A549 (cell line): ENCODE measurements around the gene RAB23. TPM values are rescaled to one million over a fixed set of nuclear protein-coding genes. Genes with fewer than 3 reads are reported as not detected.

ENCODE experiments used
- ATAC-seq, 2 experiments: fragments of 200-7000 bp in 1 of 2; fragments of >200 bp in 1 of 2; cut with Nextera tagmentation in 1 of 2; cut with Tn5 transposase in 1 of 2; 3 replicates each; pipeline versions ENCODE4 v1.8.0 to v1.9.1; 2018 to 2020; ENCODE audit warnings: mild to moderate bottlenecking in 1 of 2, moderate library complexity in 1 of 2
- CTCF ChIA-PET: fragments of 300-600 bp; sonication (Branson Sonifier 250); formaldehyde crosslinking; extraction: SDS; loops from one replicate; lab custom pipeline; 2021; ENCODE audit warnings: antibody characterized with exemption, inconsistent platforms; lab: Yijun Ruan, JAX
- POLR2A ChIA-PET: fragments of 350-600 bp; formaldehyde crosslinking; extraction: SDS; loops from one replicate; lab custom pipeline; 2021; ENCODE audit warnings: antibody characterized with exemption, inconsistent platforms; lab: Yijun Ruan, JAX
- DNase-seq, 2 experiments: peaks; one replicate each; pipeline versions ENCODE4 v3.0.0 to v3.0.0-alpha.2; 2011 to 2016; ENCODE audit warnings: low read depth in 1 of 2, low spot score in 1 of 2
- FAIRE-seq: peaks from 2 replicates; lab custom pipeline; 2011; peaks lifted over from hg19 to GRCh38; lab: Jason Lieb, UNC
- H3K27ac ChIP-seq, 2 experiments: fragments of >200 bp; sonication (Bioruptor Twin); formaldehyde crosslinking; 3 replicates each; pipeline ENCODE4 v1.5.1; 2016 to 2017
- H3K4me1 ChIP-seq: fragments of >200 bp; sonication (Bioruptor Twin); formaldehyde crosslinking; 3 replicates; pipeline ENCODE4 v1.6.1; 2016
- H3K4me2 ChIP-seq: fragments of >200 bp; sonication (Bioruptor Twin); formaldehyde crosslinking; 3 replicates; pipeline ENCODE4 v1.6.1; 2016
- H3K4me3 ChIP-seq: fragments of >200 bp; sonication (Bioruptor Twin); formaldehyde crosslinking; 3 replicates; pipeline ENCODE4 v1.5.1; 2016
- H3K9me3 ChIP-seq: fragments of >200 bp; sonication (Bioruptor Twin); formaldehyde crosslinking; 3 replicates; pipeline ENCODE4 v1.6.1; 2016
- BCL3 ChIP-seq: fragments of >200 bp; sonication (Bioruptor Twin); formaldehyde crosslinking; IDR thresholded peaks from 3 replicates; pipeline ENCODE4 v1.6.1; 2016
- CBX2 ChIP-seq: fragments of 200-600 bp; sonication (generic); IDR thresholded peaks from 2 replicates; pipeline ENCODE4 v1.6.1; 2016; ENCODE audit warnings: low read depth, mild to moderate bottlenecking, borderline replicate concordance
- CEBPB ChIP-seq, 2 experiments: fragments of >200 bp in 1 of 2; sonication (Bioruptor Twin) in 1 of 2; formaldehyde crosslinking in 1 of 2; IDR thresholded peaks; 2 replicates each; pipeline ENCODE4 v1.6.1; 2012 to 2016
- CHD2 ChIP-seq: fragments of 150-350 bp; IDR thresholded peaks from 2 replicates; pipeline ENCODE4 v1.6.1; 2014; ENCODE audit warnings: low read length; ENCODE audit not compliant: partially characterized antibody
- CTCF ChIP-seq: fragments of >200 bp; sonication (Bioruptor Twin); formaldehyde crosslinking; IDR thresholded peaks from 3 replicates; pipeline ENCODE4 v1.5.1; 2016
- HDAC2 ChIP-seq: fragments of 200-600 bp; sonication (generic); IDR thresholded peaks from 2 replicates; pipeline ENCODE4 v1.6.1; 2016
- HES2 ChIP-seq: fragments of >200 bp; sonication (Bioruptor Twin); formaldehyde crosslinking; IDR thresholded peaks from 2 replicates; pipeline ENCODE4 v1.6.1; 2016
- HMGXB4 ChIP-seq: fragments of 250-450 bp; sonication (Bioruptor Pico); IDR thresholded peaks from 2 replicates; pipeline ENCODE4 v1.5.0; 2021; ENCODE audit warnings: mild to moderate bottlenecking, moderate library complexity, borderline replicate concordance
- HOXB13 ChIP-seq: fragments of 250-450 bp; sonication (Bioruptor Pico); IDR thresholded peaks from 2 replicates; pipeline ENCODE4 v1.5.0; 2020; ENCODE audit warnings: low read depth, mild to moderate bottlenecking, moderate library complexity
- HOXB5 ChIP-seq: fragments of 250-450 bp; sonication (Bioruptor Pico); IDR thresholded peaks from 2 replicates; pipeline ENCODE4 v1.5.0; 2020; ENCODE audit warnings: mild to moderate bottlenecking, moderate library complexity
- JUNB ChIP-seq: fragments of >200 bp; sonication (Bioruptor Twin); formaldehyde crosslinking; IDR thresholded peaks from 2 replicates; pipeline ENCODE4 v1.6.1; 2016
- KDM5A ChIP-seq: fragments of 200-600 bp; sonication (generic); IDR thresholded peaks from 2 replicates; pipeline ENCODE4 v1.6.1; 2016; ENCODE audit warnings: antibody characterized with exemption, mild to moderate bottlenecking
- MAFK ChIP-seq: fragments of 450-650 bp; IDR thresholded peaks from 2 replicates; pipeline ENCODE4 v1.6.1; 2014; ENCODE audit not compliant: partially characterized antibody
- MYC ChIP-seq: IDR thresholded peaks from 2 replicates; pipeline ENCODE4 v1.6.1; 2012; ENCODE audit warnings: mild to moderate bottlenecking, inconsistent platforms, low read length, improper control_type of control experiment, borderline replicate concordance
- NR3C1 ChIP-seq: fragments of >200 bp; sonication (Bioruptor Twin); formaldehyde crosslinking; IDR thresholded peaks from 3 replicates; pipeline ENCODE4 v1.6.1; 2017
- POLR2A ChIP-seq: IDR thresholded peaks from 2 replicates; pipeline ENCODE4 v1.6.1; 2012; ENCODE audit warnings: mild to moderate bottlenecking, low read length
- POLR2AphosphoS2 ChIP-seq: conservative IDR thresholded peaks from 2 replicates; pipeline ENCODE4 v1.6.1; 2012; ENCODE audit warnings: low read length, improper control_type of control experiment, inconsistent platforms
- RAD21 ChIP-seq, 2 experiments: fragments of >200 bp in 1 of 2; sonication (Bioruptor Twin) in 1 of 2; formaldehyde crosslinking in 1 of 2; IDR thresholded peaks in 1 of 2; conservative IDR thresholded peaks in 1 of 2; 2 replicates in 1 of 2; 3 replicates in 1 of 2; pipeline ENCODE4 v1.6.1; 2012 to 2018; ENCODE audit warnings: inconsistent platforms in 1 of 2
- RARB ChIP-seq: fragments of 250-450 bp; sonication (Bioruptor Pico); IDR thresholded peaks from 2 replicates; pipeline ENCODE4 v1.8.0; 2021; ENCODE audit warnings: mild to moderate bottlenecking, moderate library complexity
- SMC3 ChIP-seq: fragments of >200 bp; sonication (Bioruptor Twin); formaldehyde crosslinking; IDR thresholded peaks from 3 replicates; pipeline ENCODE4 v1.6.1; 2018; ENCODE audit warnings: inconsistent platforms
- TP53 ChIP-seq: fragments of 250-450 bp; sonication (Bioruptor Pico); IDR thresholded peaks from 2 replicates; pipeline ENCODE4 v1.5.0; 2021; ENCODE audit warnings: mild to moderate bottlenecking, moderate library complexity
- ZSCAN20 ChIP-seq: fragments of 250-450 bp; sonication (Bioruptor Pico); IDR thresholded peaks from 2 replicates; pipeline ENCODE4 v1.8.0; 2022; ENCODE audit warnings: mild to moderate bottlenecking, moderate library complexity
- WGBS: methylation state at CpG from one replicate; pipeline ENCODE4 v1.1.6; 2017; ENCODE audit errors: missing lambda C conversion rate; 5-methylcytosine and 5-hydroxymethylcytosine counted together
- polyA plus RNA-seq, 4 experiments: library from polyadenylated mRNA; depleted of rRNA in 3 of 4; stranded (reverse); fragments of >200 nt; fragmentation: RNase III in 1 of 4; extraction: RNeasy Plus Mini Kit Qiagen cat#74134 plus additional on column Dnase treatment in 1 of 4; gene quantifications; 2 replicates in 3 of 4; 3 replicates in 1 of 4; pipeline ENCODE4 v1.2.3, GENCODE V29; 2011 to 2017

RAB23 gene
- polyA plus RNA-seq, 2 of the 4 experiments (the other 2 are of a cell fraction) = 8.6 to 21.5 TPM

GRCh38 chr6:57267586-57268293 lies 45.6 kb upstream of the RAB23 start:
- Histone ChIP-seq H3K4me2 (peak overlapping the region; percentile 52), H3K9me3 (no peaks in the 10 kb centered on the region)
- no peak for TF ChIP-seq CEBPB (IDR thresholded peaks at IDR 0.05)
- peak; percentile 54; the same call in 2 of the 3 replicates for TF ChIP-seq CTCF
- no peak for TF ChIP-seq TP53 (CRISPR knock-in tag)
- peak; percentile 45 for TF ChIP-seq MAFK
- TF ChIP-seq HDAC2 = no peak
- TF ChIP-seq ZSCAN20 = no peak
- TF ChIP-seq RAD21 (conservative IDR thresholded peaks at IDR 0.05 in 1 of 2, IDR thresholded peaks at IDR 0.05 in 1 of 2) = peak; percentile 54 to 57
- TF ChIP-seq SMC3 = peak; percentile 55
- TF ChIP-seq, all 56 proteins: peak for 4
- DNase-seq (peak; percentile 28 to 83), ATAC-seq (peak; percentile 93 to 95), FAIRE-seq (no peak)
- WGBS = 72% methylated on average over 10 of the region's 10 CpGs
- H3K4me3 ChIP-seq = no peak overlapping the region
- H3K27ac ChIP-seq = peak overlapping the region; percentile 53 to 60; a peak in 4 of 6 replicates
- H3K4me1 ChIP-seq = peaks cover 4% of the 10 kb centered on the region; the same call in 1 of the 3 replicates
- CTCF ChIA-PET = interaction anchor here (0.7 to 4.6 kb wide), 9 partner anchors 15 to 78 kb away, joined by 3 to 24 read pairs (median 3); partner anchors contain the start of gene PRIM2
- POLR2A ChIA-PET = interaction anchor here (1.0 to 1.1 kb wide), 2 partner anchors 46 to 49 kb away, joined by 3 to 5 read pairs; partner anchors contain the start of gene PRIM2

- no peak for DNase-seq
- Histone ChIP-seq H3K4me2 (no peak overlapping the region), H3K9me3 (no peaks in the 10 kb centered on the region), H3K4me1 (peaks cover 4% of the 10 kb centered on the region; the same call in 1 of the 3 replicates), H3K4me3 (no peak overlapping the region), H3K27ac (no peak overlapping the region)
- ATAC-seq = no peak
- no peak for TF ChIP-seq HOXB13 (CRISPR knock-in tag)
- no peak for FAIRE-seq
- ChIA-PET POLR2A (no interaction called here), CTCF (interaction anchor here (0.8 to 4.6 kb wide), 3 partner anchors 48 to 58 kb away, joined by 3 to 24 read pairs (median 22); partner anchors contain the start of gene PRIM2)
- 29% methylated on average over 1 of the region's 1 CpG for whole genome bisulfite sequencing
These were observed 43.7 kb upstream of the RAB23 start for GRCh38 chr6:57265755-57266221.

- Histone ChIP-seq H3K4me2 (no peak overlapping the region), H3K27ac (no peak overlapping the region), H3K9me3 (no peaks in the 10 kb centered on the region), H3K4me1 (peaks cover 4% of the 10 kb centered on the region; the same call in 1 of the 3 replicates), H3K4me3 (no peak overlapping the region)
- ChIA-PET CTCF (interaction anchor here (0.6 to 4.6 kb wide), 3 partner anchors 11 to 69 kb away, joined by 3 to 24 read pairs (median 3); partner anchors contain the start of gene PRIM2), POLR2A (no interaction called here)
- no peak for ATAC-seq
- FAIRE-seq = no peak
- WGBS = 77% methylated on average over 2 of the region's 2 CpGs
- no peak for TF ChIP-seq POLR2A
- TF ChIP-seq CBX2 = no peak
- TF ChIP-seq CHD2 = no peak
- TF ChIP-seq, all 56 proteins: peak for 0
- DNase-seq = no peak
These were observed 41.6 kb upstream of the RAB23 start for GRCh38 chr6:57263739-57264138.

- 63% methylated on average over 3 of the region's 3 CpGs for WGBS
- ATAC-seq (no peak), DNase-seq (no peak), FAIRE-seq (no peak)
- peaks cover 4% of the 10 kb centered on the region; the same call in 1 of the 3 replicates for H3K4me1 ChIP-seq
- H3K4me2 ChIP-seq = no peak overlapping the region
- no peak overlapping the region for H3K4me3 ChIP-seq
- CTCF ChIA-PET = interaction anchor here (0.7 to 1.3 kb wide), 2 partner anchors 15 to 68 kb away, joined by 3 read pairs; no protein-coding TSS in a partner anchor
- POLR2A ChIA-PET = no interaction called here
- no peaks in the 10 kb centered on the region for H3K9me3 ChIP-seq
- peak overlapping the region in 1 of 2 experiments; percentile 21; a peak in 1 of 6 replicates for H3K27ac ChIP-seq
- TF ChIP-seq JUNB = no peak
- no peak for TF ChIP-seq HOXB13 (CRISPR knock-in tag)
- TF ChIP-seq RARB (CRISPR knock-in tag) = no peak
- TF ChIP-seq HOXB5 (CRISPR knock-in tag) = no peak
- no peak for TF ChIP-seq POLR2AphosphoS2
- no peak for TF ChIP-seq NR3C1
- no peak for TF ChIP-seq KDM5A
- TF ChIP-seq MYC = no peak
- TF ChIP-seq HMGXB4 (CRISPR knock-in tag) = no peak
- TF ChIP-seq BCL3 = no peak
- TF ChIP-seq HES2 = no peak
These were observed 41.0 kb upstream of the RAB23 start for GRCh38 chr6:57262901-57263694.
